Measurements from ENCODE around the gene TMEM147. TPM values are rescaled to one million over a fixed set of nuclear protein-coding genes. Genes with fewer than 3 reads are reported as not detected.

Gene TMEM147
- total RNA-seq, 2 experiments from 2014 or later: 20.3 to 22.0 TPM

- CTCF ChIA-PET: no interaction called here
- Histone ChIP-seq H3K36me3 (ENCODE audit: insufficient read depth, low read length) (no peaks in the 10 kb centered on the region), H3K27ac (ENCODE audit: low read depth in 1 of 2, low read length in 2 of 2) (no peak within 1 kb of the TSS), H3K27me3 (ENCODE audit: control insufficient read depth in 1 of 2, insufficient read depth in 2 of 2, low read length in 2 of 2) (peaks cover 12 to 36% of the 10 kb centered on the region in 2 experiments), H3K4me3 (ENCODE audit: low read length) (no peak within 1 kb of the TSS), H3K4me1 (ENCODE audit: insufficient read depth, low read length) (peaks cover 9% of the 10 kb centered on the region), H3K9me3 (ENCODE audit: control insufficient read depth in 1 of 2, insufficient read depth in 1 of 2, low read length in 2 of 2) (peaks cover 0 to 15% of the 10 kb centered on the region in 2 experiments)
- no peak for DNase-seq
- H3K36me3 Mint-ChIP-seq (ENCODE audit: low read depth): no peaks in the 10 kb centered on the region
- H3K9me3 Mint-ChIP-seq: no peaks in the 10 kb centered on the region
- no peak for ATAC-seq (ENCODE audit: poor library complexity)
- H3K4me3 Mint-ChIP-seq: no peak within 1 kb of the TSS
- intact Hi-C loops (cut with DNase I, micrococcal nuclease): loop anchor here in 1 of 2 experiments (10.0 kb wide), 1 partner anchor 111 kb away; no protein-coding TSS in a partner anchor
- H3K27me3 Mint-ChIP-seq: peaks cover 73% of the 10 kb centered on the region
- TF ChIP-seq CTCF (IDR thresholded peaks at IDR 0.05): no peak
- peaks cover 9% of the 10 kb centered on the region for H3K4me1 Mint-ChIP-seq (ENCODE audit: low read depth)
- POLR2A ChIA-PET: no interaction called here
- no peak within 1 kb of the TSS for H3K27ac Mint-ChIP-seq
These were observed 17.9 kb downstream of the TMEM147 start, which contains the start of gene ATP4A for GRCh38 chr19:35563207-35563829. ATP4A (minus strand) TSS chr19:35563658; CDS start chr19:35563629, 29 bp downstream.

GRCh38 chr19:35565016-35565856 is 19.8 kb downstream of the TMEM147 start:
- TF ChIP-seq CTCF (IDR thresholded peaks at IDR 0.05): no peak
- Histone ChIP-seq H3K27ac (ENCODE audit: low read depth in 1 of 2, low read length in 2 of 2) (no peak overlapping the region), H3K9me3 (ENCODE audit: control insufficient read depth in 1 of 2, insufficient read depth in 1 of 2, low read length in 2 of 2) (peaks cover 0 to 7% of the 10 kb centered on the region in 2 experiments), H3K27me3 (ENCODE audit: control insufficient read depth in 1 of 2, insufficient read depth in 2 of 2, low read length in 2 of 2) (peaks cover 7 to 25% of the 10 kb centered on the region in 2 experiments), H3K4me1 (ENCODE audit: insufficient read depth, low read length) (no peaks in the 10 kb centered on the region), H3K4me3 (ENCODE audit: low read length) (no peak overlapping the region), H3K36me3 (ENCODE audit: insufficient read depth, low read length) (no peaks in the 10 kb centered on the region)
- ChIA-PET CTCF (no interaction called here), POLR2A (interaction anchor here (0.5 kb wide), 1 partner anchor 88 kb away, joined by 4 read pairs; no protein-coding TSS in a partner anchor)
- H3K27me3 Mint-ChIP-seq: peaks cover 67% of the 10 kb centered on the region
- no peak overlapping the region for H3K27ac Mint-ChIP-seq
- no peak for ATAC-seq (ENCODE audit: poor library complexity)
- no peaks in the 10 kb centered on the region for H3K9me3 Mint-ChIP-seq
- H3K36me3 Mint-ChIP-seq (ENCODE audit: low read depth): no peaks in the 10 kb centered on the region
- no peaks in the 10 kb centered on the region for H3K4me1 Mint-ChIP-seq (ENCODE audit: low read depth)
- no peak for DNase-seq
- intact Hi-C loops (cut with DNase I, micrococcal nuclease): loop anchor here in 1 of 2 experiments (10.0 kb wide), 1 partner anchor 110 kb away; no protein-coding TSS in a partner anchor
- no peak overlapping the region for H3K4me3 Mint-ChIP-seq

- TF ChIP-seq CTCF (IDR thresholded peaks at IDR 0.05): no peak
- H3K27me3 Mint-ChIP-seq: peaks cover 63% of the 10 kb centered on the region
These were observed 21.3 kb downstream of the TMEM147 start for GRCh38 chr19:35566738-35567137.

More at GRCh38 chr19:35566738-35567137, 21.3 kb downstream of the TMEM147 start:
- Histone ChIP-seq H3K9me3 (ENCODE audit: control insufficient read depth in 1 of 2, insufficient read depth in 1 of 2, low read length in 2 of 2) (peaks cover 0 to 7% of the 10 kb centered on the region in 2 experiments), H3K4me3 (ENCODE audit: low read length) (no peak overlapping the region), H3K27me3 (ENCODE audit: control insufficient read depth in 1 of 2, insufficient read depth in 2 of 2, low read length in 2 of 2) (peaks cover 7 to 16% of the 10 kb centered on the region in 2 experiments), H3K36me3 (ENCODE audit: insufficient read depth, low read length) (no peaks in the 10 kb centered on the region), H3K27ac (ENCODE audit: low read depth in 1 of 2, low read length in 2 of 2) (no peak overlapping the region), H3K4me1 (ENCODE audit: insufficient read depth, low read length) (no peaks in the 10 kb centered on the region)
- H3K36me3 Mint-ChIP-seq (ENCODE audit: low read depth): no peaks in the 10 kb centered on the region
- no peak overlapping the region for H3K4me3 Mint-ChIP-seq
- ChIA-PET POLR2A (no interaction called here), CTCF (no interaction called here)
- no peak for ATAC-seq (ENCODE audit: poor library complexity)
- no peak overlapping the region for H3K27ac Mint-ChIP-seq
- H3K9me3 Mint-ChIP-seq: no peaks in the 10 kb centered on the region
- no peak for DNase-seq
- no peaks in the 10 kb centered on the region for H3K4me1 Mint-ChIP-seq (ENCODE audit: low read depth)
- intact Hi-C loops (cut with DNase I, micrococcal nuclease): loop anchor here in 1 of 2 experiments (10.0 kb wide), 1 partner anchor 108 kb away; no protein-coding TSS in a partner anchor
